Inflammatory macrophage treated with lipopolysaccharide for 4 hours (primary cell): ENCODE data around the gene SLC6A14.

ENCODE experiments used
- DNase-seq: peaks from one replicate; pipeline ENCODE4 v3.0.0-alpha.2; 2020

Gene SLC6A14

GRCh38 chrX:116436358-116436816, at the start of gene SLC6A14:
SLC6A14 (plus strand) TSS chrX:116436606; CDS start chrX:116436710, 104 bp downstream.
- DNase-seq = no peak

- DNase-seq = no peak
These were observed 40.7 kb upstream of the SLC6A14 start for GRCh38 chrX:116395752-116396151.

- no peak for DNase-seq
These were observed 36.7 kb upstream of the SLC6A14 start for GRCh38 chrX:116399681-116400080.

- no peak for DNase-seq
These were observed 27.2 kb upstream of the SLC6A14 start for GRCh38 chrX:116409219-116409618.

GRCh38 chrX:116413273-116413672, 23.1 kb upstream of the SLC6A14 start:
- no peak for DNase-seq

GRCh38 chrX:116417214-116417613, 19.2 kb upstream of the SLC6A14 start:
- DNase-seq = no peak

GRCh38 chrX:116417968-116418367, 18.4 kb upstream of the SLC6A14 start:
- DNase-seq = no peak

GRCh38 chrX:116427978-116428377, 8.4 kb upstream of the SLC6A14 start:
- no peak for DNase-seq

GRCh38 chrX:116435597-116435996, 809 bp upstream of the SLC6A14 start:
- DNase-seq = no peak

- no peak for DNase-seq
These were observed 12.8 kb downstream of the SLC6A14 start for GRCh38 chrX:116449156-116449555.

GRCh38 chrX:116462822-116463221, 26.4 kb downstream of the SLC6A14 start, which contains the start of gene CT83:
CT83 (minus strand) TSS chrX:116462976; CDS start chrX:116462856, 120 bp downstream.
- no peak for DNase-seq

GRCh38 chrX:116480059-116480458, 43.7 kb downstream of the SLC6A14 start:
- DNase-seq = no peak

GRCh38 chrX:116490104-116490503, 53.7 kb downstream of the SLC6A14 start:
- no peak for DNase-seq

- DNase-seq = no peak
These were observed 56.9 kb downstream of the SLC6A14 start for GRCh38 chrX:116493271-116493670.

GRCh38 chrX:116499780-116500179, 63.4 kb downstream of the SLC6A14 start:
- DNase-seq = no peak
